Activated effector memory CD4-positive, alpha-beta T cell treated with anti-CD3 and anti-CD28 coated beads, Interleukin-2, amount 50 U/mL, for 16 hours (primary cell): ENCODE measurements around the gene LRRC31.

ENCODE experiments used
- DNase-seq: peaks from one replicate; pipeline ENCODE4 v3.0.0-alpha.2; 2020

Gene LRRC31

DNA sequence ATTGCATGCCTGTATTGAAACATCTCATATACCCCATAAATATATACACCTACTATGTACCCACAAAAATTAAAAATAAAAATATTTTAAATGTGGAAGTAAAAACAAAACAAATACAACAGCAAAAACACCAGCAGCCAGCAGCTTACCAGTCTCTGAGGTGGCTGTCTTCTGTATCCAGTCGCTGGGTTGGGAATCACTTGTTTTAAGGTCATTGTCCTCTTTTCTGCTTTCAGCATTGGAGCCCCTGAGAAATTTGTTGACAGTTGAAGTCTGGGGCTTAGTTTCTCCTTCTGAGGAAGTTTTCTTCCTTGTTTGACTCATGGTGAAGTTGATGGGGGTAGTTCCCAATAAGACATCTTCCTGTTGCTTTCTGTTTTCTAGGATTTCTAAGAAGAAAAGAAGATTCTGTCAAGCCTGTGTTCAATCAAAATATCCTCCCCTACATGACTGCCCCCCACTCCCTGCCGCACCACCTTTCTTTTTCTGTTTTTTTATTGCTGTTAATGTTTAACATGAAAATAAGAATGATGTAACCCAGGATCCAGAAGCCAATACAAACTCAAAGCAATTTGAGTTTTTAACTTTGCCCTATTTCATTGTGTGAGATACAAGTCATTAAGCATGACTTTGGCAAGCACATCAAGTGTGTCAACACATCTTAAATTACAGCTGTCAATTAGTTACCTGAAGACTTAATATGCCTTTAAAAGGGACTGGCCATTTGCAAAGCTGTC, at the start of gene LRRC31:
Gene LRRC31, minus strand, starts transcription at position 452 of the 737 bp plus-strand sequence. Its CDS starts 128 bp downstream, at position 324.
- DNase-seq = no peak

DNA sequence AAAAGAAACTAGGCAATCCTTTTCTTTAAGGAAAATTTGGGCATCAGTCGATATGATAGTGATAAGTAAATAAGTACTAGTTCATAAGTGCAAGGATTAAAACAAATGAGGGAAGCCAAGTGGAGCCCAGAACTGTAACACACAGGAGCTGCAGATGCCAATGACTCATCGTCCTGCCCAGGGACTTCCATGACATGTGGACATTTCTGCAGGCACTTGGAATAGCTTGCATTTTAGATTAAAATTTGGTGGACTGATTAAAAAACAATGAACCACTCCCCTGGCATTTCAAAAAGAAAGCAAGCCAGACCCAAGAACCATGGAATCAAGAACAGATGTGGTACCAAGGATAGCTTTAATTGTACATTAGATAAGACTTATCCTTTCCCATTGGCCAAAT, 44.6 kb upstream of the LRRC31 start:
- DNase-seq = no peak

DNA sequence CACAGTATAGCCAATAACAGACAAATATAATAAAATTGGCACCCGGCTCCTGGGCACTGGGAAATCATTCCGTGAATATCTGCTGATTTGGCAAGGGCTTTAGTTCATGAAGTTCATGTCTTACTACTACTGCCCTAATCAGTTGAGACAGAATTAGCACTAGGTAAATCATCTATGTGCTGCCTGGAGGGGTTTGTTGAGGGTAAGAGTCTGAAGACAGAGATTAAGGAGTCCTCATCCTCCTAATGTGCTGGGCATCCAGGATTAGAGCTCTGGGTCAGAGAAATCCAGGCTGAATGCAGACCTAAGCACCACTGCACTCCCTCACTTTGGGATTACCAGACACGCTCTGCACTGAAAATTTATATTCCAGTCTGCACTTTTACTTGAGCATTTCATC, 43.6 kb upstream of the LRRC31 start:
- DNase-seq = no peak

DNA sequence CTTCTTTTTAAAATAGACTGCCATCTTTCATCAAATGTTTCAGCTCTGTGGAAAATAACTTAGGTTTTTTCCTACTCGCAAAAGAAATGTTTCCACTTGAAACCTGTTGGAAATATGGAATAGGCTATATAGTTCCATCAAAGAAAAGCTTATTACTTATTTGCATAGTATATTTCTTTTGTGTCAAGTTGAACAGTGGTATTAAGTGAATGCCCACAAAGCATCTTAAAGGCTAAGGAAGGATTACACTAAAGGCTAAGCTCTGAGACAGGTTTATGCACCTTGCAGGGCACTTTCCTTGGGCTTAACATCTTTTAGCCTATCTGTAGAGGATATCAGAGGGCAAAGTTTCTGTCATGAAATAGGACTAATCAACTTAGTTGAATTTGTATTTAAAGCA, 41.5 kb upstream of the LRRC31 start, which contains the start of gene SAMD7:
Gene SAMD7, plus strand, starts transcription at position 301 of the 400 bp plus-strand sequence. CDS start 7,927 bp downstream, outside the sequence.
- DNase-seq = no peak

DNA sequence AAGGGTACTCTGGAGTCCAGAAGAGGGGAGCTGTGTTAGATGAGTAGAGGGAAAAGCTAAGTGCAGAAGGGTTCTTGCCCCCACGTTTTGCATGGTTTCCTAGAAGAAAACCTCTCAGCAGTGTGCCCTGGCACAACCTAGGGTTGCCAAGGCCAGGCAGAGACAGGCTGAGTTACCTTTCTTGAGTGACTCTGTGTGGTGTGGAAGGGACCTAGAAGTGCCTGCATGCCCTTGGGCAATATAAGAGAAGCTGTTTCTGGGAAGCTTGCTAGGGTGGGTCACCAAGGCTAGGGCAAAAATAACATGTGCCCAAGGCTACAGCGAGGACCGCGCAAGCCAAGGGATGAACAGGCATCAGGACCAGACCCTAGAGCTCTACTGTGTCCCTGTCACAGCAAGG, 38.2 kb upstream of the LRRC31 start:
- no peak for DNase-seq

DNA sequence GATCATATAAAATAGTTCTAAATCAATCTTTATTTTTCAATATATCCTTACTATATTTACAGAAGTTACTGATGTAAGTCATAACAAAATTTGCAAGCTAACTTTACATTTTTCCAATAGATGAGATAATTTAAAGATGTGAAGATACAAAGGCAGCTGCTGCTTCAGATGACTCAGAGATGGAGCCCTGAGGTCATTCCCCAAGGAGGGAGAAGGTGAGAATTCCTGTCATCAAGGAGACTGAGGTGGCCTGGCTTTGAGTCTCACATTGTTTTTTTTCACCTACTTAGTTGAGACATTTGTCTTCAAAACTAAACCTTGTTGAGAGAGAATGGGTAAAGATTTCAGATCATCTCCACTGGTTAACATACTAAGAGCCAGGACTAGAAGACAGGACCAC, 37.7 kb upstream of the LRRC31 start:
- DNase-seq = no peak

DNA sequence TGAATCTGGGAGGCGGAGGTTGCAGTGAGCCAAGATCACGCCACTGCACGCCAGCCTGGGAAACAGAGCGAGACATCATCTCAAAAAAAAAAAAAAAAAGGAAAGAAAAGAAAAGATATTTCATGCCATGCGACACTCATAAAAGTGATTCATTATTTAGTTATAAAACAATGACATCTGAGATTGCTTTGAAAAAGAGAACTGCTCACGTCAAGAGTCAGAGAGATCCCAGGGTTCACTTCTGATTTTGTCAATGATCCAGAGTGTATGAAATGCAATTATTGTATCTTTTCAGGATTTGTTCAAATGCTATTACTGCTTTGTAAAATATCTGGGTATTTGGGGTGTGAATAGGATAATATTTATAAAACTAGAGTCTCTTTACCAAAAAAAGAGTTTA, 35.7 kb upstream of the LRRC31 start:
- DNase-seq = no peak

DNA sequence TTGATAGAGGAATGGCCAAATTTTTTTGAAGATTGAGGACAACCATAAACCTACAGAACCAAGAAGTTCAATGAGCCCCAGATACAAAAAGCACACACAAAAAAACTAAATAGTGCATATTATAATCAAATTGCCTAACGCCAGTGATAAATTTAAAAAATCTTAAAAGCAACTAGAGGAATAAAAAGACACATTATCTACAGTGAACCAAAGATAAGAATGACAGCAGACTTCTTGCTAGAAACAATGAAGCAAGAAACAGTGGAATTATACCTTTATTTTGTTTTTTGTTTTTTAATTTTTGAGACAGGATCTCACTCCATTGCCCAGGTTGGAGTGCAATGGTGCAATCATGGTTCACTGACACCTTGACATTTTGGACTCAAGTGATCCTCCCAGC, 31.7 kb upstream of the LRRC31 start:
- no peak for DNase-seq

DNA sequence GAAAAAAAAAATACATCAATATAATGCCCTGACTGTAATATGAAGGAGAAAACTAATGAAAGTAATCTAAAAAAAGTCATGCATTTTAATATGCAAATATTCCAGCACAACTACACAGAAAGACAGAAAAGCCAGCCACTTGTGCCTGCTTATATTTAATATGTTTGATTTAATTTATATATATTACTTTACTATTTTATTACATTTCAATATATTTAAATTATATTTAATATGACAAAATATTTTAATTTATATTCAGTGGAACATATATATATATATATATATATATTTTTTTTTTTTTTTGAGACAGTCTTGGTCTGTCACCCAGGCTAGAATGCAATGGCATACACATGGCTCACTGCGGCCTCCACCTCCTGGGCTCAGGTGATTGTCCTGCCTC, 27.5 kb upstream of the LRRC31 start:
- no peak for DNase-seq

DNA sequence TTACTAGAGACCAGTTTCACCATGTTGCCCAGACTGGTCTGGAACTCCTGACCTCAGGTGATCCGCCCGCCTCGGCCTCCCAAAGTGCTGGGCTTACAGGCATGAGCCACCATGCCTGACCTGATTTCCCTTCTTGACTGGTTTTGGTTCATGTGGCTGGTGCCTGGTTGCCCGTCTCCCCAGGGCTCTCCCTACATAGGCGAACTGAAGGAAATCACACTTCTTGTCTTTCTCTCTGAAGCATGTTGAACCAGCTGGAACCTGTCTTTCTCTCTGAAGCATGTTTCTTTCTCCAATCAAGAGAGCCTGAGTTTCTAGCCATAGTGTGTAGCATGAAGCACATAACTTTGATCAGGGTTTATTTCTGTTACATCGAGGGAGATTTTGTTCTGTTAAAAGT, 25.3 kb upstream of the LRRC31 start:
- DNase-seq = no peak

DNA sequence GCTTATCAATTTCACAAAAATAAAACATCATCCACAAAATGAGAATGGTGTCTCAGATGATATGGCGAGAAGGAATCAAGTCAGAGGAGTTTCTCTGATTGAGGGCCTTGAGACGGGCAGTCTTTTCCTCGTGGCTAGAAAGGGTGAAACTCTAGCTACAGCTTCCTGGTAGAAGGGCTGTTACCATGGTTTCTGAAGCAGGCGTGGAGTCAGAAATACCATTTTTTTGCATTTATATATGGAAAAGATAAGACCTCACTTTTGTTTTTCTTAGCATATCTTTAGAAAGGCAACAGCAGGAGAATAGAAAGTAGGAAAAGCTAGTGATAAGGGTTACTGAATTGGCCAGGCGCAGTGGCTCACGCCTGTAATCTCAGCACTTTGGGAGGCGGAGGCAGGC, 24.4 kb upstream of the LRRC31 start:
- DNase-seq = no peak

DNA sequence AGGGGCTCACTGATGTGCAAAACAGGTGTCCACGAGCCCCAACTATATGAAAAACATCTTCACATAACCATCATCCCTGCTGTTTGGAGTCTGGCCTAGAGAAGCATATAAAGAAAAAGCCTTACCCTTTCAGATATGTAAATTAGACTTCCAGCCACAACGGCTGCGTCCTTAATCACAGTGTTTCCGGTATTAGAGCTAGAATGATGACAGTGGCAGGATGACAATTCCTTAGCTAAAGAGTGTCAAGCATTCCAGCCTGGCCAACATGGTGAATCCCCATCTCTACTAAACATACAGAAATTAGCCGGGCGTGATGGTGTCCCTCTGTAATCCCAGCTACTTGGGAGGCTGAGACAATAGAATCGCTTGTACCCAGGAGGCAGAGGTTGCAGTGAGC, 22.2 kb upstream of the LRRC31 start:
- no peak for DNase-seq

DNA sequence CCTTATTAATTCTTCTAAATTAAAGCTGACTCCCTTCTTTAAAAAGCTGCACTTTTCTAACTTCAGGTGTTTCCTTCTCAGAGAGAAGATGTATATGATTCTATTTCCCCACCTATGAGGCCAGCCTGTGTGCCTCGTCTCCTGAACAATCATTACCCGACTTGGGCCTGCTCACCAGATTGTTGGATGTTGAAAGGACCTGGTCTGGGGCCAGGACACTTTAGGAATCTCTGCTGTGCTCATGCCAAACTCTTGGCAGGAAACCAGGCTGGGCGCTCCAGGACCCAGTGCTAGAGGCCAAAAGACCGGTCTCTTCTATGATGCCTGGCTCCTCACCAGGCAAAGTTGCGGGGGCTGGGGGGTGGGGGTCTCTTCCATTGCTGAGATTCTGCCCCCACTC, 16.9 kb upstream of the LRRC31 start:
- no peak for DNase-seq

DNA sequence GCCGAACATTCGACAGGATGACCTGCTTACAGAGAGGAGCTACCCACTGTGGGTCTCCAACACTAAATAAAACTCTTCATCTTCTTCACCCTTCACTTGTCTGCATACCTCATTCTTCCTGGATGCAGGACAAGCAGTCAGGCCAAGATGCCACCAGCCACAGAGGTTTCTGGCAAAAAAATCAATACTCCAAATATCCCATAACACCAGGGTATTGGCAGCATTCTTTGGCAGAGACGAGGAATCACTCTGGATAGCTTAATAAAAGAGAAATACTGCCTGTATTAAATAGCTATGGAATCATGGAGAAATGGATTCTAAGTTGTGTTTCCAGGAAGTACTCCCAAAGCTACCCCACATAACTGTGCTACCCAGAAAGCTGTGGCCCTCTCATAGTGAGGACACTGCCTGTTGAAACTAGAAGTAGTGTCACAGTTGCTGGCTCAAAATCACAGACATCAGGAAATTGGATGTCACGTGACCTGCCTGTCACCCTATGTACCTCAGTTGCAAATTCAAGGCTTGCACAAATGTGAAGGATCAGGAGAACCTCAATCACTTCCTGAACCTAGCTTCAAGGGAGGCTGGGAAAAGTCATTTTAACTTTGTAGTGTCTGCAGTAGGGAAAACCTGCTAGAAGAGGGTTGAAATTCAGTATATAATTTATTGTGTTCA, 11.0 kb upstream of the LRRC31 start:
- no peak for DNase-seq

DNA sequence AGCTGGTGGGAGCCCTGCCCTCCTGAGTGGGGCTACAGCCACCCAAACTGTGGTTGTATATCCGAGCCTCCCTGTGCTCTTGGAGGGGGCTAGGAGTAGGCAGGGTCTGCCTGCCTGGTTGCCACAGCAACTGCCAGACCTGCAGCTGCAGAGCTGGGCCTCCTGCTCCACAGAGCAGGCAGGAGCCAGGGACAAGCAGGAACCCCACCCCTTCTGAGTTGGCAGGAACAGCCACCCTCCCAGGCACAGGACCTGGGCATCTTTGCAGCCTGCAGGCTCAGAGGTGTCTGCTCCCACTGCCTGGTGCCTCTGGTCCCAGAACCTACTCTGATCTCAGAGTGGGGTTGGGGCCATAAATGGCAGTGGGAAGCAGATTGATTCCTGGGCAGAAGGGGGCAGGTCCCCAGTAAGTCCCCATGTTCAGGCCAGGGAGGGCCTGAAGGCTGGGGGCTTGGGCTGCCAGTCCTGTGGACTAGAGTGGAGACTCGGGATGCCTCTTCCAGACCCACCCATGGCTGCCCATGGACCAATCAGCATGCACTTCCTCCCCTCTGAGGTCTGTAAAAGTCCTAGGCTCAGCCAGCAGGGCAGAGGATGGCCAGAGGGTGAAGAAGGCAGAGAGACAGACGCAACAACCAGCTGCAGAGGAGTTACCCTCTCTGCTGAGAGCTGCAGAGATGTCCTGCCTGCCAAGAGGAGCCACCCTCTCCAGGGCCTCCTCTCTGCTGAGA, 10.3 kb upstream of the LRRC31 start:
- DNase-seq = no peak

DNA sequence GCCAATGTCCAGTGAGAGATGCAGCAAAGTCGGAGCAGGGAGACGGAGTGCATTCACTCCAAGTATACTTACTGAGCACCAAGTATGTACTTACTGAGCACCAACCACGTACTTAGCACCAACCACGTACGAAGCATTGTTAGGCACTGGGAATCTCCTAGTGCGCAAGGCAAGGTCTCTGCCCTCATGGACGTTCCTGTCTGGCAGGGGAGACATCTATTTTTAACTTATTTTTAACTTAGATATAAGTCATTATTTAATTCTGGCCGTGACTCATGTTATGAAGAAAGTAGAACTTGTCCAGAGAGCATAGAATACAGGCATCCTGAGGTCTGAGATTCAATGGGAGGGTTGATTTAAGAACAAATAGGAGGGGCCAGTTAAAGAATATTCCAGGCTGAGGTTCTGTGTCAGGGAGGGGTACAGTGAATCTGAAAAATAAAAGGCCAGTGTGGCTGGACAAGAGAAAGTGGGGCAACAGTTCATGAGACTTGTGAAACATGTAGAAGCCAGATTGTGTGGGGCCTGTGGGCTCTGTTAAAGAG, 9.3 kb upstream of the LRRC31 start:
- DNase-seq = no peak

DNA sequence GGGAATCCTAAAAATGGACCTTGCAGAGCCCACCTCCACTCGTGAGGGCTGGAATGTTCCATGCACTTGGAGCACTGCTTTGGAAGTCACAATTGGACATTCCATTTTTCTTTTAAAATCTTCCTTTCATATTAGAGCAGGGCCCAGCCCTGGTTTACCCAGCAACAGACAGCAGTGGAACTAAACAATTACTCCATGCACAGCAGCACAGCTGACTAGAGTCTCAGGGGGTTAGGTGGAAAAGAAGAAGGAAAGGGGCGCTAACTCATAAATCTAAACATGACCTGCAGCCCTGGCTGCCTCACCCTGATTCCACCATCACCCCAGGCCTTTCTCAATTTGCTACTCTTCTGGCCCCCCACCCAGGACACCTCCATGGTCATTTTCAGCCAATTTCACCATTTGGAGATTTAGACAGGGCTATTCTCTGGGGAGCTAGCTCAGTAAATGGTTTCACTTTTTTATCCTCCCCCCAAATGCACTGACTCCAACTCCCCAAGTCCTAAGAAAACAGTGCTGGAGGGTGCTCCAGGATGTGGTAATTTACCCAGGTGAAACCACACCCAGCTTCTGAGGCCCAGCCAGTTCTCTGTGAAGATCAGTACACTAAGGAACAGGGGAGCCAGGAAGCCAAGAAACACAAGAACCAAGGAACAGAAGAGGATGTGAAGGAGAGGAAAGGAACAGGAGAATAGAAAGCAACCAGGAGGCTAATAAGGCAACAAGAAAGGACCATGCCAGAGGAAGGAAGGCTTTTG, 1.6 kb upstream of the LRRC31 start:
- DNase-seq = no peak

DNA sequence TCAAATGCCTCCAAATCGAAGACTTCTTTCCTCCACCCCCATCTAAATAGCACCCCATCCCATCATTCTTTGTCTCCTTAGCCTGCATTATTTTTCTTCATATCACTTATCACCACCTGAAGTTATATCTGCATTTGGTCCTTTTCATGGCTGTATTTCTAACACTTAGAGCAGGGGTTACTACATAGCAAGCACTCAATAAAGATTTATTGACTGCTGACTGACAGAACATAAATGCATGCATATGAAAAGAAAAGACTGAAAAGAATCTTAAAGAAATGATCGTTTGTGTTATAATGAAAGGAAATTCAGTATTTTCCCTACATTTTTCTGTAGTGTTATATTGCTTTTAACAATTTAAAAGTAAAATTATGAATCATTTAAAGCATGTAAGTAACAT, 1.4 kb downstream of the LRRC31 start:
- no peak for DNase-seq

DNA sequence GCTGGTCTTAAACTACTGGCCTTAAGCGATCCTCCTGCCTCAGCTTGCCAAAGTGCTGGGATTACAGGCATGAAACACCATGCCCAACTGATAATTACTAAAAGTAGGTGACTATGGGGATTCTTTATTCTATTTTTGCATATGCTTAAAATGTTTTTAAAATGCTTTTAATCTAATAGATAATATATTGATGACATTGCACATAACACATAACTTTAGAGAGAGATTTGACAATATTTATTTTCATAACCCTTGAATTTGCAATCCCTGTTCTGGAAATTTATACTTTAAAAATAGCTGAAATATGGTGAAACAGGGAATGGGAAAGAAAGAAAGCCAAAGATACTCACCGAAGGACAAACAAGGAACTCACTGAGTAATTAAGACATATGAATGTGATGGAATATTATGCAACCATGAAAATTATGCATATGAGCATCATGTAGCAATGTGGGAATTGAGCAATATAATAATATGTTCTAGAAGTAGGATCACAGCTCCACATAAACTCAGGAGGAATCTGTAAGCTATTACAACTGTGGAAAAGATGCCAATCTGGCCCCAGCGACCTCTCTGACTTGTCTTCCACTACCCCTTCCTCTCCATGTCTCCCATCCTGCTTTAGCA, 2.0 kb downstream of the LRRC31 start:
- DNase-seq = no peak

DNA sequence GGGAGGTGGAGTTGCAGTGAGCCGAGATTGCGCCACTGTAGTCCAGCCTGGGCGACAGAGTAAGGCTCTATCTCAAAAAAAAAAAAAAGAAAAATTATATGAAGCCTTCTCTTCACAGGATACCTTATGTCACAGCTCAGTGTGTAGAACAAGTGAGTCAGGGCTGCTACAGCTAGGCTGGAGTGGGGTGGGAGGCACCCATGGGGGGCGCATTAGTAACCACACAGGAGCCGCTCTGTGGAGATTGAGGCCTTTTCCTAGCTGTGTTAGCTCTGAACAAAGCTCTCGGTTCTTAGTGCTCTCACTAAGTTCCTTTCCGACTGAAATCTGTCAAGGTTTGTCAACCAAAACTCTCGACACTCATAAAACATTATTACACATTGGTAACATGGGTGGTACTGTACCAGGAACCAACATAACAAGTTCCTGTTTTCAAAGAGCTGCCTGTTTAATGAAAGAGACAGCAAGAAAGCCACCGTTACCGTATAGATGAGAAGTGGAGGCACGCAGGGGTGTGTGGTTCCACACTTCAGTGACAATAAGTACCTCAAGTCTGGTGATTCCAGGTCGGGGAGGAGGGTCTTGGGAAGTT, 4.5 kb downstream of the LRRC31 start:
- no peak for DNase-seq

DNA sequence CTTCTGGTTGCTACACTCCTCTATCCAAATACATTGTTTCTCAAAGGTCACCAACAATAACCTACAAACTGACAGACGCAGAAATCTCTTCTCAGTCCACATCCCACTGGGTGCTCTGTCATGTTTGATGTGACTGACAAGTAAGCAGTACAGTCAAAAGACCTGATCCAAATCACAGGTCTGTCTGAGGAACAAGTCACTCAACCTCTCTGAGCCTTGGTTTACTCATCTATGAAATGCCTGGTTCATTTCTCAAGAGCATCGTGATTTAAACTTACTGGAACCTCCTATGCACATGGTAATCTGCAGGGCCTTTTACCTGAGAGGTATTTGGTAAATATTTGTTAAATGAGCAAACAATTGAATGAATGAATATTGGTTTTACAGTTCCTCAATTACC, 5.5 kb downstream of the LRRC31 start:
- no peak for DNase-seq

DNA sequence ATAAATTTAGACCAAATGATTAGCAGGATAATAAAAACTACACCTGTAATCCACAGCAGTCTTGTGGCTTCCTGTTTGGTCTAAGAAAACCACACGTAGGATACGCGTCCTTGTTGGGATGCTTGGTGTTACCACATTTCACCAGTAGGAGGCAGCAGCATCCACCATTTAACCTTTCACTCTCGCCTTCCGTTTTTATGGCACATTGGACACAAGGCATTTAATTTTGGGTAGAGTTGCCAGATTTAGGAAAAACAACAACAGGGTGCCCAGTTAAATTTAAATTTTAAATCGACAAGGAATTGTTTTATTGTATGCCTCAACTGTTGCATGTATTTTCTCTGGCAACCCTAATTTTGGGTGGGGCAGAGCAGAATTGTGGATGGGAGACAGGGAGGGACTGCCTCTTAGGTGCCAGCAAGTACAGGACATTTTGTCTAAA, 6.3 kb downstream of the LRRC31 start:
- DNase-seq = peak; percentile 82
